Medulla oblongata (tissue), 1 donor: ENCODE data around the gene DDC.
"Not testable (repeated sequence)": the region's sequence is repeated elsewhere in the genome, so short reads cannot be mapped to it uniquely, and the experiment has no call there.

Experiments used
- DNase-seq: peaks from one replicate; pipeline ENCODE4 v3.0.0-alpha.2; 2015; ENCODE audit errors: extremely low spot score

The DDC gene

GRCh38 chr7:50528266-50529092, 36.7 kb downstream of the DDC start:
- DNase-seq, result no peak

- DNase-seq, result not testable (repeated sequence)
Measured at GRCh38 chr7:50519350-50519749, 45.9 kb downstream of the DDC start.

- DNase-seq, result no peak
Measured at GRCh38 chr7:50513166-50513871, 51.9 kb downstream of the DDC start.

- no peak for DNase-seq
Measured at GRCh38 chr7:50512384-50512783, 52.8 kb downstream of the DDC start.

GRCh38 chr7:50509459-50509858, 55.7 kb downstream of the DDC start:
- no peak for DNase-seq

GRCh38 chr7:50508471-50508943, 56.7 kb downstream of the DDC start:
- DNase-seq, result no peak

GRCh38 chr7:50507898-50508470, 57.2 kb downstream of the DDC start:
- DNase-seq, result no peak

GRCh38 chr7:50505553-50506210, 59.5 kb downstream of the DDC start:
- DNase-seq, result no peak

GRCh38 chr7:50504646-50505546, 60.3 kb downstream of the DDC start:
- DNase-seq, result peak; percentile 18

GRCh38 chr7:50502947-50503346, 62.3 kb downstream of the DDC start:
- DNase-seq, result no peak

GRCh38 chr7:50502001-50502684, 63.1 kb downstream of the DDC start:
- DNase-seq, result no peak

- no peak for DNase-seq
Measured at GRCh38 chr7:50499092-50499491, 66.1 kb downstream of the DDC start.

- no peak for DNase-seq
Measured at GRCh38 chr7:50497968-50498367, 67.2 kb downstream of the DDC start.

- no peak for DNase-seq
Measured at GRCh38 chr7:50497068-50497642, 68.0 kb downstream of the DDC start.

- no peak for DNase-seq
Measured at GRCh38 chr7:50496569-50496968, 68.6 kb downstream of the DDC start.

- no peak for DNase-seq
Measured at GRCh38 chr7:50495746-50496145, 69.5 kb downstream of the DDC start.

- DNase-seq, result no peak
Measured at GRCh38 chr7:50492770-50493519, 72.3 kb downstream of the DDC start.

- no peak for DNase-seq
Measured at GRCh38 chr7:50491943-50492342, 73.3 kb downstream of the DDC start.

- no peak for DNase-seq
Measured at GRCh38 chr7:50491209-50491608, 74.0 kb downstream of the DDC start.
